Panc1 (cell line): Measurements from ENCODE around the gene C11orf68. TPM values are rescaled to one million over a fixed set of nuclear protein-coding genes. Genes with fewer than 3 reads are reported as not detected.

Experiments
- ATAC-seq: fragments of 200-7000 bp; cut with Tn5 transposase; 2 replicates; pipeline ENCODE4 v1.9.1; 2020; ENCODE audit warnings: mild to moderate bottlenecking, moderate library complexity
- BruUV-seq: library from RNA; stranded (reverse); fragments of 400-500 nt; replicated peaks from 2 replicates; lab custom pipeline; 2021; lab: Mats Ljungman, UMichigan
- CTCF ChIA-PET: fragments of 300-600 bp; sonication (Branson Sonifier 250); formaldehyde crosslinking; loops from one replicate; lab custom pipeline; 2022; ENCODE audit warnings: antibody characterized with exemption; lab: Charles Lee
- POLR2A ChIA-PET: fragments of 300-600 bp; sonication (Branson Sonifier 250); formaldehyde crosslinking; loops from one replicate; lab custom pipeline; 2022; ENCODE audit warnings: antibody characterized with exemption; lab: Charles Lee
- DNase-seq: peaks from one replicate; pipeline ENCODE4 v3.0.0-alpha.2; 2010; ENCODE audit warnings: low read depth, low spot score
- H3K27ac ChIP-seq: 2 replicates; pipeline ENCODE4 v1.5.1; 2011; ENCODE audit warnings: mild to moderate bottlenecking, low read length, inconsistent platforms
- H3K27me3 ChIP-seq: fragments of 200-500 bp; sonication (Bioruptor generic); 2 replicates; pipeline ENCODE4 v1.6.0; 2014; ENCODE audit warnings: low read length, inconsistent platforms; ENCODE audit not compliant: control insufficient read depth, insufficient read depth
- H3K36me3 ChIP-seq: fragments of 200-500 bp; sonication (Bioruptor generic); 2 replicates; pipeline ENCODE4 v1.5.1; 2014; ENCODE audit warnings: inconsistent platforms, mild to moderate bottlenecking, low read length, moderate library complexity; ENCODE audit not compliant: control insufficient read depth, insufficient read depth
- H3K4me1 ChIP-seq: 2 replicates; pipeline ENCODE4 v1.5.1; 2011; ENCODE audit warnings: inconsistent platforms, mild to moderate bottlenecking, low read length, moderate library complexity; ENCODE audit not compliant: control insufficient read depth, insufficient read depth
- H3K4me3 ChIP-seq, 2 experiments: 2 replicates each; pipeline ENCODE4 v1.5.1; 2011 to 2012; ENCODE audit warnings: low read depth in 2 of 2, low read length in 2 of 2, mild to moderate bottlenecking in 2 of 2, inconsistent platforms in 1 of 2, moderate library complexity in 1 of 2
- H3K9me3 ChIP-seq: fragments of 200-500 bp; sonication (Bioruptor generic); 2 replicates; pipeline ENCODE4 v1.5.1; 2014; ENCODE audit warnings: low read depth, mild to moderate bottlenecking, inconsistent platforms, low read length, moderate library complexity; ENCODE audit not compliant: control insufficient read depth, insufficient read depth
- CTCF ChIP-seq: fragments of 450-650 bp; IDR thresholded peaks from 2 replicates; pipeline ENCODE4 v1.5.1; 2017; ENCODE audit warnings: mild to moderate bottlenecking
- POLR2AphosphoS5 ChIP-seq: IDR thresholded peaks from 2 replicates; pipeline ENCODE4 v1.6.1; 2012; ENCODE audit warnings: mild to moderate bottlenecking, low read depth, low read length, moderate library complexity
- SIN3A ChIP-seq: IDR thresholded peaks from 2 replicates; pipeline ENCODE4 v1.6.1; 2012; ENCODE audit warnings: low read depth, mild to moderate bottlenecking, low read length, moderate library complexity, borderline replicate concordance; ENCODE audit not compliant: insufficient read depth
- TCF7L2 ChIP-seq: IDR thresholded peaks from 2 replicates; pipeline ENCODE4 v1.6.1; 2011; ENCODE audit warnings: mild to moderate bottlenecking, low read depth, low read length, inconsistent platforms
- in situ Hi-C: cut with HindIII; loops from 2 replicates; pipeline ENCODE4 v1.10.0; 2016; ENCODE audit warnings: low sequenced_read_pairs, low pct_unique_long_range_greater_than_20kb
- intact Hi-C: fragments of 100-400 bp; cut with micrococcal nuclease; formaldehyde crosslinking; loops from one replicate; pipeline ENCODE4 v1.10.0; 2022; ENCODE audit not compliant: unreplicated experiment
- total RNA-seq: library from RNA; stranded (reverse); gene quantifications from one replicate; pipeline ENCODE4 v1.2.1, GENCODE V29; 2021; ENCODE audit not compliant: unreplicated experiment
- TF ChIP-seq, protein P1 (sequence below), 2 experiments: IDR thresholded peaks; 2 replicates each; pipeline ENCODE4 v1.6.1; 2011 to 2012; ENCODE audit warnings: low read depth in 2 of 2, control low read depth in 1 of 2, low read length in 1 of 2, mild to moderate bottlenecking in 1 of 2, moderate library complexity in 1 of 2; ENCODE audit not compliant: insufficient read depth in 1 of 2

Gene C11orf68
- total RNA-seq, 1 experiment from 2014 or later = 84.7 TPM

DNA sequence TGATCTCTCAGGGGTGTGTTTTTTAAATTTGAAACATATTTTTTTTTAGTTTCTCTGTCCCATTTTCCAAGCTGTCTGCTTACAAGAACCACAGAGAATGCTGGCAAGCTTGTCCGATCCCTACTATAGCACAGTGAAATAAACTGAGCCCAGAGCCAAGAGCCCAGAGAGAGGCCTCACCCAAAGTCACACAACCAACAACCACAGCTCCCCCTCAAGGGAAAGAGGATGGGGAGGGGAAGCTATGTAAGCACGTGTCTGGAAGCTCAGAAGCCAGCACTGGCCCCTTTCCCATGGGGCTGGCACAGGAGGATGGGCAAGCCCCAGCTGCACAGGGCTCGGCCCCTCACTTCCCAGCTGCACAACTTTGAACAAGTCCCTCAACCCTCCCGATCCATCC is 39.4 kb upstream of the C11orf68 start:
- no peak overlapping the region for H3K27ac ChIP-seq
- in situ Hi-C loops (no loop called here), intact Hi-C loops (no loop called here)
- CTCF ChIA-PET = no interaction called here
- no peaks in the 10 kb centered on the region for H3K9me3 ChIP-seq
- no peaks in the 10 kb centered on the region for H3K27me3 ChIP-seq
- no peaks in the 10 kb centered on the region for H3K36me3 ChIP-seq
- BruUV-seq = no TSS peak
- no peak overlapping the region for H3K4me3 ChIP-seq
- POLR2A ChIA-PET = interaction anchor here (0.7 kb wide), 1 partner anchor 36 kb away, joined by 3 read pairs; no protein-coding TSS in a partner anchor
- TF ChIP-seq POLR2AphosphoS5 (no peak), SIN3A (no peak), TCF7L2 (no peak), CTCF (no peak)
- TF ChIP-seq, protein P1, sequence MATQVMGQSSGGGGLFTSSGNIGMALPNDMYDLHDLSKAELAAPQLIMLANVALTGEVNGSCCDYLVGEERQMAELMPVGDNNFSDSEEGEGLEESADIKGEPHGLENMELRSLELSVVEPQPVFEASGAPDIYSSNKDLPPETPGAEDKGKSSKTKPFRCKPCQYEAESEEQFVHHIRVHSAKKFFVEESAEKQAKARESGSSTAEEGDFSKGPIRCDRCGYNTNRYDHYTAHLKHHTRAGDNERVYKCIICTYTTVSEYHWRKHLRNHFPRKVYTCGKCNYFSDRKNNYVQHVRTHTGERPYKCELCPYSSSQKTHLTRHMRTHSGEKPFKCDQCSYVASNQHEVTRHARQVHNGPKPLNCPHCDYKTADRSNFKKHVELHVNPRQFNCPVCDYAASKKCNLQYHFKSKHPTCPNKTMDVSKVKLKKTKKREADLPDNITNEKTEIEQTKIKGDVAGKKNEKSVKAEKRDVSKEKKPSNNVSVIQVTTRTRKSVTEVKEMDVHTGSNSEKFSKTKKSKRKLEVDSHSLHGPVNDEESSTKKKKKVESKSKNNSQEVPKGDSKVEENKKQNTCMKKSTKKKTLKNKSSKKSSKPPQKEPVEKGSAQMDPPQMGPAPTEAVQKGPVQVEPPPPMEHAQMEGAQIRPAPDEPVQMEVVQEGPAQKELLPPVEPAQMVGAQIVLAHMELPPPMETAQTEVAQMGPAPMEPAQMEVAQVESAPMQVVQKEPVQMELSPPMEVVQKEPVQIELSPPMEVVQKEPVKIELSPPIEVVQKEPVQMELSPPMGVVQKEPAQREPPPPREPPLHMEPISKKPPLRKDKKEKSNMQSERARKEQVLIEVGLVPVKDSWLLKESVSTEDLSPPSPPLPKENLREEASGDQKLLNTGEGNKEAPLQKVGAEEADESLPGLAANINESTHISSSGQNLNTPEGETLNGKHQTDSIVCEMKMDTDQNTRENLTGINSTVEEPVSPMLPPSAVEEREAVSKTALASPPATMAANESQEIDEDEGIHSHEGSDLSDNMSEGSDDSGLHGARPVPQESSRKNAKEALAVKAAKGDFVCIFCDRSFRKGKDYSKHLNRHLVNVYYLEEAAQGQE (IDR thresholded peaks at IDR 0.05; ENCODE audit: insufficient read depth in 1 of 2, low read depth in 2 of 2, low read length in 1 of 2) = no peak
- peaks cover 11% of the 10 kb centered on the region for H3K4me1 ChIP-seq
- DNase-seq (no peak), ATAC-seq (no peak)

- ChIA-PET CTCF (no interaction called here), POLR2A (no interaction called here)
- in situ Hi-C loops = no loop called here
- H3K9me3 ChIP-seq = no peaks in the 10 kb centered on the region
- ATAC-seq (no peak), DNase-seq (no peak)
- intact Hi-C loops = no loop called here
- H3K27me3 ChIP-seq = no peaks in the 10 kb centered on the region
- H3K36me3 ChIP-seq = no peaks in the 10 kb centered on the region
- H3K4me1 ChIP-seq = no peaks in the 10 kb centered on the region
- no peak overlapping the region for H3K4me3 ChIP-seq
- BruUV-seq = no TSS peak
- H3K27ac ChIP-seq = no peak overlapping the region
- TF ChIP-seq CTCF (no peak), TCF7L2 (no peak), SIN3A (no peak), POLR2AphosphoS5 (no peak)
- TF ChIP-seq, protein P1 (IDR thresholded peaks at IDR 0.05; ENCODE audit: insufficient read depth in 1 of 2, low read depth in 2 of 2, low read length in 1 of 2) = no peak
Observed at GRCh38 chr11:65954771-65955170, 35.9 kb upstream of the C11orf68 start.
